BJ (cell line): ENCODE measurements around the gene ARSI. TPM values are rescaled to one million over a fixed set of nuclear protein-coding genes. Genes with fewer than 3 reads are reported as not detected.

Experiments
- CTCF ChIA-PET: fragments of 350-600 bp; formaldehyde crosslinking; extraction: SDS; loops from one replicate; lab custom pipeline; 2021; ENCODE audit warnings: antibody characterized with exemption, inconsistent platforms; lab: Yijun Ruan, JAX
- POLR2A ChIA-PET: fragments of 300-600 bp; sonication (Branson Sonifier 250); formaldehyde crosslinking; extraction: SDS; loops from one replicate; lab custom pipeline; 2021; ENCODE audit warnings: antibody characterized with exemption; lab: Charles Lee
- DNase-seq: peaks from one replicate; pipeline ENCODE4 v3.0.0-alpha.2; 2011; ENCODE audit warnings: low read depth
- H3K27me3 ChIP-seq: 2 replicates; pipeline ENCODE4 v1.6.0; 2011; ENCODE audit warnings: low read length; ENCODE audit not compliant: control insufficient read depth, insufficient read depth
- H3K36me3 ChIP-seq: 2 replicates; pipeline ENCODE4 v1.5.1; 2011; ENCODE audit warnings: low read length; ENCODE audit not compliant: control insufficient read depth, insufficient read depth
- H3K4me3 ChIP-seq: 2 replicates; pipeline ENCODE4 v1.5.1; 2011; ENCODE audit warnings: low read depth, mild to moderate bottlenecking, control low read depth, low read length
- polyA minus RNA-seq: library from RNA; depleted of rRNA, polyadenylated mRNA; stranded (reverse); fragments of >200 nt; gene quantifications from 2 replicates; pipeline ENCODE4 v1.2.3, GENCODE V29; 2011; rRNA and poly(A)+ RNA removed
- polyA plus RNA-seq: library from polyadenylated mRNA; depleted of rRNA; stranded (reverse); fragments of >200 nt; gene quantifications from 2 replicates; pipeline ENCODE4 v1.2.3, GENCODE V29; 2011; rRNA removed
- TF ChIP-seq, protein P1 (sequence below): IDR thresholded peaks from 2 replicates; pipeline ENCODE4 v1.5.1; 2011; ENCODE audit warnings: low read depth, mild to moderate bottlenecking, control low read depth, inconsistent platforms, low read length, moderate library complexity; ENCODE audit not compliant: insufficient read depth

Gene ARSI
- polyA plus RNA-seq (5.2 and 9.8 TPM in 2 replicates), polyA minus RNA-seq (5.8 and 6.8 TPM in 2 replicates)

DNA sequence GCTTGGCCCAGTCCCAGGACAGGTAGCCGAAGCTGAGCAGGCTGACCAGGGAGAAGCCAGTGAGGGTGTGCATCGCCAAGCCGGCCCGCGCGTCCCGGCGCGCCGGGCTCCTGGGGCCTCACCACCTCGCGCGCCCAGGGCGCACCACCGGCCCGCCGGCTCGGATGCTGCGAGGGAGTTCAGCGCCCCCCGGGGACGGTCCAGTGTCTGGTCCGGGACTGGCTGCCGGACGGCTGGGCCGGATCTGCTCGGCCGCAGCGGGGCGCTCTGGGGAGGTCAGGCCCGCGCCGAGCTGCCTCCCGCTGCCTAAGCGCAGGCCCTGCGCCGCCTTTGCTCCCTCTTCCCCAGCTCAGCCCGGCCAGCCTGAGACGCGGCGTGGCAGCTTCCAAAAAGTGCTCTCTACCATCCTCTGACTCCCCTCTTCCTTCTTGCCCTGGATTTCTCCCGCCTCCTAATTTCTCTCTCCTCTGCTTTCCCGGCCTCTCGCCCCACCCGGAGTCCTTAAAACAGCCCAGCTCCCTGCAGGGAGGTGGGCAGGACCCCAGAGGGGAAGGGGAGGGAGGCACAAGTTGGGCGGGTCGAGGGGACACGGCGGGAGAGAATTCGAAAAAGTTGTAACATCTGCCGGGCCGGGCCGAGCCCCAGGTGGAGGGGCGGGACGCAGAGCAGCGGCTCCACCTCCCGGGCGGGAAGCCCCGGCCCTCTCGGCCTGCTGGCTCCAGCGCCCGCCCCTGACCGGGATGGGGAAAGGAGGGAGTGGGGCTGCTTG is at the start of gene ARSI:
TSS of gene ARSI (minus strand) at position 605 of the 769 bp plus-strand sequence. CDS start at position 73, 532 bp downstream.
- peak within 1 kb of the TSS; percentile 33 for H3K4me3 ChIP-seq
- TF ChIP-seq, protein P1, sequence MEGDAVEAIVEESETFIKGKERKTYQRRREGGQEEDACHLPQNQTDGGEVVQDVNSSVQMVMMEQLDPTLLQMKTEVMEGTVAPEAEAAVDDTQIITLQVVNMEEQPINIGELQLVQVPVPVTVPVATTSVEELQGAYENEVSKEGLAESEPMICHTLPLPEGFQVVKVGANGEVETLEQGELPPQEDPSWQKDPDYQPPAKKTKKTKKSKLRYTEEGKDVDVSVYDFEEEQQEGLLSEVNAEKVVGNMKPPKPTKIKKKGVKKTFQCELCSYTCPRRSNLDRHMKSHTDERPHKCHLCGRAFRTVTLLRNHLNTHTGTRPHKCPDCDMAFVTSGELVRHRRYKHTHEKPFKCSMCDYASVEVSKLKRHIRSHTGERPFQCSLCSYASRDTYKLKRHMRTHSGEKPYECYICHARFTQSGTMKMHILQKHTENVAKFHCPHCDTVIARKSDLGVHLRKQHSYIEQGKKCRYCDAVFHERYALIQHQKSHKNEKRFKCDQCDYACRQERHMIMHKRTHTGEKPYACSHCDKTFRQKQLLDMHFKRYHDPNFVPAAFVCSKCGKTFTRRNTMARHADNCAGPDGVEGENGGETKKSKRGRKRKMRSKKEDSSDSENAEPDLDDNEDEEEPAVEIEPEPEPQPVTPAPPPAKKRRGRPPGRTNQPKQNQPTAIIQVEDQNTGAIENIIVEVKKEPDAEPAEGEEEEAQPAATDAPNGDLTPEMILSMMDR, result peak; percentile 27

DNA sequence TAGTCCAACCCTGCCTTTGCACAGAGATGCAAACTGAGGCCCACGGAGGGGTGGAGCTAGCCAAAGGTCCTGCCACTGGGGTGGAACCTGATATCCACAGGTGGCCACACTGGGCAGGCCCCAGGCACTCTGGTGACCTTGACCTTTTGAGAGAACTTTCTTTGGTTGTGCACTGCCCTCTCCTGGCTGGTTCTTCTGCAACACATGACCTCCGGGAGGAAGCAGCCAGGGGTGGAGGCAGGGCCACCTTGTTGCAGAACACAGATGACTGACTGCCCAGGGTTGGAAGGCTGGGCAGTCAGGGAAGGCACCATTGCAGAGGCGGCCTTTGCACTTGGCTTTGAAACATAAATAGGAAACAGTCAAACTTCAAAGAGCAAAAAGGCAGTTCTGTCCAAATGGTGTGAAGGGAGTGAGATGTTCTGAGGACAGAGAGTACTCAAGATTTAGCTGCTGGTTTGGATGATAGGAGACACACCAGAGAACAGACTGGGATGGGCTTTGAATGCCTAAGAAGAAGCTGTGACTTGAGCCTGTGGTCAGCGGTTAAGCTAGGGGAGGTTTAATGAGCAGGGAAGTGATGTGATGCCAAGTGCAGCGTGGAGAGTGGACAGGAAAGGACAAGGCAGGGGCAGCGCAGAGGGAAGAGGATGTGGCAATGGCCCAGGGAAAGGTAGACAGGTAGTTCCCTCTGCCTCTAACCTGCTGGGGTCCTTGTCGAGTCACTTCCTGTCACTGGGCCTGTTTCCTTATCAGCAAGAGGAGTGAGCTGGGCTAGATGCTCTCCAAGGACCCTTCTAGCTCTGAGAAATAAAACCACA is 48.0 kb upstream of the ARSI start:
- DNase-seq, result peak; percentile 12
- TF ChIP-seq, protein P1, result peak; percentile 73
- H3K36me3 ChIP-seq, result no peaks in the 10 kb centered on the region
- ChIA-PET CTCF (interaction anchor here (0.6 to 7.2 kb wide), 33 partner anchors 9 to 516 kb away, joined by 3 to 122 read pairs (median 4); partner anchors contain the start of gene ARSI), POLR2A (no interaction called here)
- H3K27me3 ChIP-seq, result no peaks in the 10 kb centered on the region
- no peak overlapping the region for H3K4me3 ChIP-seq

More for the DNA sequence above, at the start of gene ARSI:
- ChIA-PET CTCF (interaction anchor here (0.6 to 1.9 kb wide), 10 partner anchors 9 to 161 kb away, joined by 3 to 9 read pairs (median 3); no protein-coding TSS in a partner anchor), POLR2A (interaction anchor here (0.8 kb wide), 1 partner anchor 42 kb away, joined by 3 read pairs; no protein-coding TSS in a partner anchor)
- no peaks in the 10 kb centered on the region for H3K27me3 ChIP-seq
- no peak for DNase-seq
- no peaks in the 10 kb centered on the region for H3K36me3 ChIP-seq

DNA sequence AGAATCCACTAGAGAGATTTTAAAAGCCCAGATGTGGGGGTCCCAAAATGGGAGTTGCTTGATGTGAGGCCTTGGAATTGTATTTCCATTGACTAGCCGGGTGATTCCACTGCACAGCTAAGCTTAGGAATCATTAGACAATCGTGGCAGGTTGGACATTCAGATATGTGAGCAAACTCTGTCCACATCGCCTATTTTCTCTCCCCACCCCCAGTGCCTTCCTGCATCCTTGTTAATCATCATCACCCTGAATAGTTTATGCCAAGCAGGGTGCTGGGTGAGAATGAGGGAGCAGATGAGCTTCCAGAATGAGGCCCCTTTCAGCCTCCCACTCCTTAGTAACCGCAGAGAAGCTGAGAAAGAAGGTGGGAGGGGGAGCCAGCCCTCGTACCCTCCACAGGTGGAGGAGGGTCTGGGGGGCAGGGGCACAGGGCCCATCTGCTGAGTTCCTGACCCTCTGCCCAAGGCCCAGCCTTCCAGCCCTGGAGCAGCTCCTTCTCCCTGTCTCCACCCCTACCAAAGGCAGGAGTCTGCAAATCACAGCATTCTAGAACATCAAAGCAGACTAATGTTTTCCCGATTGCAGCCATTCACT is 47.1 kb upstream of the ARSI start:
- CTCF ChIA-PET, result interaction anchor here (0.6 to 7.2 kb wide), 28 partner anchors 8 to 515 kb away, joined by 3 to 122 read pairs (median 4); partner anchors contain the start of gene ARSI

DNA sequence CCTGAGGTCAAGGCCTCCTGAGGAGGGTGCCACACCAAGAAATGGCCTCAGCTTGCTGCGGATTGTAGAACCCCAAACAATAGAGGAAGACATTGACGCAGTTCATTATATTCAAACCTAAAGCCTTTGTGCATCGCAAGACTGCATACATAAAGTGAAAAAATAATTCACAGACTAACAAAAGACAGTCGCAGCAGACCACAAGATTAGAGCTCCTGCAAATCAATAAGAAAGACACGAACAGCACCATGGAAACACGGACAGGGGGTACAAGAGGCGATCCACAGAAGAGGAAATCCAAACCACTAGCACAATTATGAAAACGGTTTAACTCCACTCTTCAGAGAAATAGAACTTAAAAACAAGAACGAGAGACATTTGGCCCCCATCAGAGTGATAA is 44.7 kb upstream of the ARSI start:
- DNase-seq, result no peak
- H3K36me3 ChIP-seq, result no peaks in the 10 kb centered on the region
- no peak overlapping the region for H3K4me3 ChIP-seq
- H3K27me3 ChIP-seq, result no peaks in the 10 kb centered on the region
- TF ChIP-seq, protein P1, result no peak
- ChIA-PET CTCF (interaction anchor here (7.2 kb wide), 1 partner anchor 74 kb away, joined by 122 read pairs; no protein-coding TSS in a partner anchor), POLR2A (no interaction called here)

More for the DNA sequence above, 47.1 kb upstream of the ARSI start:
- Histone ChIP-seq H3K36me3 (no peaks in the 10 kb centered on the region), H3K27me3 (no peaks in the 10 kb centered on the region), H3K4me3 (no peak overlapping the region)
- POLR2A ChIA-PET, result no interaction called here
- DNase-seq, result no peak
- TF ChIP-seq, protein P1, result no peak
